Neural cell (in vitro differentiated cells): ENCODE measurements around the gene CD248. TPM values are rescaled to one million over a fixed set of nuclear protein-coding genes. Genes with fewer than 3 reads are reported as not detected.

ENCODE experiments used
- H2AFZ ChIP-seq: fragments of 200-600, 300-800 bp; sonication (generic), shearing (Covaris generic); 2 replicates; pipeline ENCODE4 v1.6.0; 2014; ENCODE audit warnings: low read depth, mild to moderate bottlenecking, antibody characterized with exemption, low read length, moderate library complexity
- H3F3A ChIP-seq: fragments of 200-600 bp; shearing (Covaris generic); 2 replicates; pipeline ENCODE4 v1.6.1; 2016; ENCODE audit warnings: mild to moderate bottlenecking, moderate library complexity, mixed read lengths, antibody characterized with exemption, low read length; ENCODE audit not compliant: insufficient read depth, poor library complexity, severe bottlenecking
- H3K27ac ChIP-seq: fragments of 200-600, 300-800 bp; sonication (generic), shearing (Covaris generic); 2 replicates; pipeline ENCODE4 v1.5.1; 2014; ENCODE audit warnings: mild to moderate bottlenecking, low read length, moderate library complexity
- H3K27me3 ChIP-seq: fragments of 300-800, 200-600 bp; sonication (generic), shearing (Covaris generic); 2 replicates; pipeline ENCODE4 v1.6.0; 2014; ENCODE audit warnings: mild to moderate bottlenecking, low read depth, low read length, moderate library complexity; ENCODE audit not compliant: insufficient read depth
- H3K36me3 ChIP-seq: fragments of 300-800, 200-600 bp; sonication (generic), shearing (Covaris generic); 2 replicates; pipeline ENCODE4 v1.5.1; 2014; ENCODE audit warnings: mild to moderate bottlenecking, antibody characterized with exemption, low read length, moderate library complexity; ENCODE audit not compliant: insufficient read depth
- H3K4me2 ChIP-seq: fragments of 300-800, 200-600 bp; sonication (generic), shearing (Covaris generic); 2 replicates; pipeline ENCODE4 v1.6.0; 2014; ENCODE audit warnings: mild to moderate bottlenecking, low read length
- H3K4me3 ChIP-seq: fragments of 300-800, 200-600 bp; sonication (generic), shearing (Covaris generic); 2 replicates; pipeline ENCODE4 v1.5.1; 2014; ENCODE audit warnings: mild to moderate bottlenecking, low read length, moderate library complexity
- H3K79me2 ChIP-seq: fragments of 200-600 bp; shearing (Covaris generic); replicated peaks from 2 replicates; pipeline ENCODE4 v1.6.0; 2014; ENCODE audit warnings: mild to moderate bottlenecking, low read length, moderate library complexity; ENCODE audit not compliant: insufficient read depth
- H3K9ac ChIP-seq: fragments of 300-800, 200-600 bp; sonication (generic), shearing (Covaris generic); 2 replicates; pipeline ENCODE4 v1.6.1; 2016; ENCODE audit warnings: mild to moderate bottlenecking, low read length, mixed read lengths
- H3K9me2 ChIP-seq: fragments of 200-600 bp; shearing (Covaris generic); 2 replicates; pipeline ENCODE4 v1.6.1; 2016; ENCODE audit warnings: mild to moderate bottlenecking, low read length, mixed read lengths; ENCODE audit not compliant: insufficient read depth
- H3K9me3 ChIP-seq: fragments of 200-600, 300-800 bp; sonication (generic), shearing (Covaris generic); 2 replicates; pipeline ENCODE4 v1.6.1; 2016; ENCODE audit warnings: mild to moderate bottlenecking, mixed run types, low read length, moderate library complexity, mixed read lengths
- H4K20me1 ChIP-seq: fragments of 200-600 bp; shearing (Covaris generic); 2 replicates; pipeline ENCODE4 v1.6.1; 2016; ENCODE audit warnings: mild to moderate bottlenecking, mixed run types; ENCODE audit not compliant: insufficient read depth
- EZH2 ChIP-seq: fragments of 200-600, 300-800 bp; shearing (Covaris generic), sonication (generic); IDR thresholded peaks from 2 replicates; pipeline ENCODE4 v1.6.1; 2014; ENCODE audit warnings: antibody characterized with exemption, low read length, borderline replicate concordance, mild to moderate bottlenecking; ENCODE audit not compliant: insufficient read depth, poor library complexity, severe bottlenecking
- MXI1 ChIP-seq: fragments of 450-650 bp; conservative IDR thresholded peaks from 2 replicates; pipeline ENCODE4 v1.6.1; 2014; ENCODE audit warnings: antibody characterized with exemption, mild to moderate bottlenecking; ENCODE audit not compliant: poor library complexity, severe bottlenecking
- POLR2AphosphoS5 ChIP-seq: IDR thresholded peaks from 2 replicates; pipeline ENCODE4 v1.6.1; 2012
- RAD21 ChIP-seq: fragments of 450-650 bp; conservative IDR thresholded peaks from 2 replicates; pipeline ENCODE4 v1.6.1; 2014; ENCODE audit warnings: antibody characterized with exemption, mild to moderate bottlenecking, moderate library complexity
- SMC3 ChIP-seq: fragments of 450-650 bp; conservative IDR thresholded peaks from 2 replicates; pipeline ENCODE4 v1.6.1; 2014; ENCODE audit warnings: antibody characterized with exemption, mild to moderate bottlenecking, moderate library complexity; ENCODE audit not compliant: poor library complexity
- TAF1 ChIP-seq: IDR thresholded peaks from 2 replicates; pipeline ENCODE4 v1.6.1; 2012; ENCODE audit warnings: low read depth
- polyA plus RNA-seq: library from polyadenylated mRNA; depleted of rRNA; stranded (reverse); fragments of >200 nt; gene quantifications from 2 replicates; pipeline ENCODE4 v1.2.3, GENCODE V29; 2014
- TF ChIP-seq, protein P1 (sequence below): IDR thresholded peaks from 2 replicates; pipeline ENCODE4 v1.6.1; 2012; ENCODE audit warnings: borderline replicate concordance
- TF ChIP-seq, protein P2 (sequence below): fragments of 450-650 bp; IDR thresholded peaks from 2 replicates; pipeline ENCODE4 v1.5.1; 2014; ENCODE audit warnings: antibody characterized with exemption, mild to moderate bottlenecking, moderate library complexity; ENCODE audit not compliant: poor library complexity, severe bottlenecking

The CD248 gene
- polyA plus RNA-seq, 1 donor from 2014 or later: not detected

DNA sequence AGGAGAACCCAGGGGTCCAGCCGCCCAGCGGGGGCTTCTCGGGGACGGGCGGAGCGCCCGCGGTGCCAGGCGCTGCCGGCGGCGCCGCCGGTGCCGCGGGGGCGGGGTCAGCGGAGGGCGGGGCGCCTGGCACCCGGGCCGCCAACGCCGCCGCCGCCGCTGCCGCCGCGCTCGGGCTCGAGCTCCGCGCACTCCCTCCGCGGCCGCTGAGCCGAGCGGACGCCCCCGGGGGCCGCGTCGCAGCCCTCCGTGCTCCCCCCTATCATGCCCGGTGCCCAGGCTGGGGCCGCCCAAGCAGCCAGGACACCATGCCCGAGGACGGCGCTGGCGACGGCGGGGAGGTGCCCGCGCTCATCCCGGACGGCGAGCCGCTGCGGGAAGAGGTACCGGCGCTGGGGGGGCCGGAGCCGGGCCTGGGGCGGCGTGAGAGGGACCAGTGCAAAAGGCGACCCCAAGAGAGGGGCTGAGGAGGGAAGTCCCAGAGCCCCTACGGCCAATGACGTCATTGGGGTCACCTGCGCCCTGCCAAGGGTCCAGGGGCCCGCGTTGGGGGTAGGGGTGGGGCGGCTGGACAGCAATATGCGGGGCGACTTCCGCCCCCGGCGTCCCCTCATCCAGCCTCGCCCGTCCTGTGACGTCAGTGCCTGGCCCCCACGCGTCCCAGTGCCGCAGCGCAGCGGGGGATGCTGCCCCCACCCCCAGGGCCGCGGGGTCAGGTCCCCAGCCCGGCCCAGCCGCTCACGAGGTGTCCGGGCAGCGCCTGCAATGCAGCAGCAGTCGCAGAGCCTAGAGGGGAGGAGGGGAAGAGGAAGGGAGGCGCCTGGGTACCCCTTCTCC is 24.9 kb downstream of the CD248 start, which contains the start of gene TMEM151A:
Gene TMEM151A (plus strand): TSS at position 189 of the 837 bp plus-strand sequence. CDS start 120 bp downstream, at position 309.
- Histone ChIP-seq H3K4me3 (peak within 1 kb of the TSS; percentile 73), H3K9ac (peak within 1 kb of the TSS; percentile 78), H3K9me3 (no peaks in the 10 kb centered on the region), H3K27me3 (peaks cover 32% of the 10 kb centered on the region), H3F3A (no peaks in the 10 kb centered on the region), H3K27ac (no peak within 1 kb of the TSS), H4K20me1 (no peaks in the 10 kb centered on the region), H3K4me2 (no peak within 1 kb of the TSS), H3K9me2 (no peaks in the 10 kb centered on the region), H3K36me3 (no peaks in the 10 kb centered on the region), H3K79me2 (peaks cover 15% of the 10 kb centered on the region), H2AFZ (peak within 1 kb of the TSS; percentile 4)
- TF ChIP-seq EZH2 (no peak), MXI1 (peak; percentile 21)
- TF ChIP-seq, protein P1, sequence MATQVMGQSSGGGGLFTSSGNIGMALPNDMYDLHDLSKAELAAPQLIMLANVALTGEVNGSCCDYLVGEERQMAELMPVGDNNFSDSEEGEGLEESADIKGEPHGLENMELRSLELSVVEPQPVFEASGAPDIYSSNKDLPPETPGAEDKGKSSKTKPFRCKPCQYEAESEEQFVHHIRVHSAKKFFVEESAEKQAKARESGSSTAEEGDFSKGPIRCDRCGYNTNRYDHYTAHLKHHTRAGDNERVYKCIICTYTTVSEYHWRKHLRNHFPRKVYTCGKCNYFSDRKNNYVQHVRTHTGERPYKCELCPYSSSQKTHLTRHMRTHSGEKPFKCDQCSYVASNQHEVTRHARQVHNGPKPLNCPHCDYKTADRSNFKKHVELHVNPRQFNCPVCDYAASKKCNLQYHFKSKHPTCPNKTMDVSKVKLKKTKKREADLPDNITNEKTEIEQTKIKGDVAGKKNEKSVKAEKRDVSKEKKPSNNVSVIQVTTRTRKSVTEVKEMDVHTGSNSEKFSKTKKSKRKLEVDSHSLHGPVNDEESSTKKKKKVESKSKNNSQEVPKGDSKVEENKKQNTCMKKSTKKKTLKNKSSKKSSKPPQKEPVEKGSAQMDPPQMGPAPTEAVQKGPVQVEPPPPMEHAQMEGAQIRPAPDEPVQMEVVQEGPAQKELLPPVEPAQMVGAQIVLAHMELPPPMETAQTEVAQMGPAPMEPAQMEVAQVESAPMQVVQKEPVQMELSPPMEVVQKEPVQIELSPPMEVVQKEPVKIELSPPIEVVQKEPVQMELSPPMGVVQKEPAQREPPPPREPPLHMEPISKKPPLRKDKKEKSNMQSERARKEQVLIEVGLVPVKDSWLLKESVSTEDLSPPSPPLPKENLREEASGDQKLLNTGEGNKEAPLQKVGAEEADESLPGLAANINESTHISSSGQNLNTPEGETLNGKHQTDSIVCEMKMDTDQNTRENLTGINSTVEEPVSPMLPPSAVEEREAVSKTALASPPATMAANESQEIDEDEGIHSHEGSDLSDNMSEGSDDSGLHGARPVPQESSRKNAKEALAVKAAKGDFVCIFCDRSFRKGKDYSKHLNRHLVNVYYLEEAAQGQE: peak; percentile 17

DNA sequence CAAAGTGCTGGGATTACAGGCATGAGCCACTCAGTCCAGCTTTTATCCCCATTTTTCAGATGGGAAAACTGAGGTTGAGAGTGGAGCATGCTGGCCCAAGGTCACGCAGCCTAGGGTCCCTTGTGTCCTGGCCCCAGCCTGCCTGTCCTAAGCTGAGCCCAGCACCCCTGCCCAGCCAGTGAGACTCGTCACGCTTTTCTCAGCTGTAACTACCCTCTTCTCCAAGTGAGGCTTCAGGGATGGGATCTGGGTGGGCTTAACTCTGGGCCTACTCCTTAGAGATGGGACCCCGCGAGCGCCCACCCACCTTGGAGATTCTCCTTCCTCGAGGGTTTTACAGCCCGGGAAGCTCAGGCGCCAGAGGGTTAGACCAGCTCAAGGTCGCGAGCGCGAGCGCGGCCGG is 25.5 kb downstream of the CD248 start:
- no peaks in the 10 kb centered on the region for H3K36me3 ChIP-seq
- no peak overlapping the region for H3K27ac ChIP-seq
- H2AFZ ChIP-seq: no peak overlapping the region
- H3F3A ChIP-seq: no peaks in the 10 kb centered on the region
- H3K4me3 ChIP-seq: peak overlapping the region; percentile 73
- H3K9me2 ChIP-seq: no peaks in the 10 kb centered on the region
- peaks cover 17% of the 10 kb centered on the region for H3K79me2 ChIP-seq
- no peak overlapping the region for H3K4me2 ChIP-seq
- TF ChIP-seq POLR2AphosphoS5 (peak; percentile 39), MXI1 (no peak)
- H3K9ac ChIP-seq: peak overlapping the region; percentile 78
- H3K27me3 ChIP-seq: peaks cover 32% of the 10 kb centered on the region
- H3K9me3 ChIP-seq: no peaks in the 10 kb centered on the region
- no peaks in the 10 kb centered on the region for H4K20me1 ChIP-seq

DNA sequence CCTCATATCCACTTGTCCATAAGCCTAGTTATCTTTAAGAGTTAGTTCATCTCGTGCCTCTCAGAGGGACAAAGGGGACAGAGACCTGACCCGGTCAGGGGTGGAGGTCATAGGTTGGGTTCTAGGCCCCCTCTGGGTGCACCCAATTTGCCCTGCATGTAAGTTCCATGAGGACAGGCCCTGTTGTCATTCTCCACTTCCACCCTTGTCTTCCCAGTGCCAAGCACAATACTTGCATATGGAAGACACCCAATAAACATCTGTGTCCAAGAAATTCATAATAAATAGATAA is 26.6 kb downstream of the CD248 start:
- H3K27ac ChIP-seq: no peak overlapping the region
- H3K4me2 ChIP-seq: no peak overlapping the region

More for the DNA sequence above, 26.6 kb downstream of the CD248 start:
- H3K9me3 ChIP-seq: no peaks in the 10 kb centered on the region
- no peaks in the 10 kb centered on the region for H3K36me3 ChIP-seq
- H3K27me3 ChIP-seq: peaks cover 32% of the 10 kb centered on the region
- H3K79me2 ChIP-seq: peaks cover 17% of the 10 kb centered on the region
- H4K20me1 ChIP-seq: no peaks in the 10 kb centered on the region
- no peaks in the 10 kb centered on the region for H3F3A ChIP-seq
- no peaks in the 10 kb centered on the region for H3K9me2 ChIP-seq
- H3K4me3 ChIP-seq: peak overlapping the region; percentile 86
- TF ChIP-seq MXI1 (no peak), EZH2 (no peak), RAD21 (no peak), POLR2AphosphoS5 (no peak), TAF1 (no peak), SMC3 (no peak)
- TF ChIP-seq, protein P1: no peak
- TF ChIP-seq, protein P2, sequence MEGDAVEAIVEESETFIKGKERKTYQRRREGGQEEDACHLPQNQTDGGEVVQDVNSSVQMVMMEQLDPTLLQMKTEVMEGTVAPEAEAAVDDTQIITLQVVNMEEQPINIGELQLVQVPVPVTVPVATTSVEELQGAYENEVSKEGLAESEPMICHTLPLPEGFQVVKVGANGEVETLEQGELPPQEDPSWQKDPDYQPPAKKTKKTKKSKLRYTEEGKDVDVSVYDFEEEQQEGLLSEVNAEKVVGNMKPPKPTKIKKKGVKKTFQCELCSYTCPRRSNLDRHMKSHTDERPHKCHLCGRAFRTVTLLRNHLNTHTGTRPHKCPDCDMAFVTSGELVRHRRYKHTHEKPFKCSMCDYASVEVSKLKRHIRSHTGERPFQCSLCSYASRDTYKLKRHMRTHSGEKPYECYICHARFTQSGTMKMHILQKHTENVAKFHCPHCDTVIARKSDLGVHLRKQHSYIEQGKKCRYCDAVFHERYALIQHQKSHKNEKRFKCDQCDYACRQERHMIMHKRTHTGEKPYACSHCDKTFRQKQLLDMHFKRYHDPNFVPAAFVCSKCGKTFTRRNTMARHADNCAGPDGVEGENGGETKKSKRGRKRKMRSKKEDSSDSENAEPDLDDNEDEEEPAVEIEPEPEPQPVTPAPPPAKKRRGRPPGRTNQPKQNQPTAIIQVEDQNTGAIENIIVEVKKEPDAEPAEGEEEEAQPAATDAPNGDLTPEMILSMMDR: no peak
- H2AFZ ChIP-seq: no peak overlapping the region
- peak overlapping the region; percentile 84 for H3K9ac ChIP-seq
